GM18502 (cell line): ENCODE data around the gene MATCAP1.

ENCODE experiments used
- ATAC-seq: cut with Tn5 transposase; IDR thresholded peaks from one replicate; pipeline ENCODE4 v1.9.1; 2021; ENCODE audit warnings: mild to moderate bottlenecking; ENCODE audit not compliant: unreplicated experiment, poor library complexity

The MATCAP1 gene

GRCh38 chr16:67191995-67192681, 8.4 kb upstream of the MATCAP1 start, which contains the start of gene E2F4:
Gene E2F4, plus strand, starts transcription at chr16:67192155. Its CDS starts 73 bp downstream, at chr16:67192228.
- peak; percentile 88 for ATAC-seq

GRCh38 chr16:67191411-67191994, 7.7 kb upstream of the MATCAP1 start:
- ATAC-seq = no peak

- no peak for ATAC-seq
Observed at GRCh38 chr16:67190448-67191399, 7.0 kb upstream of the MATCAP1 start.

GRCh38 chr16:67190041-67190440, 6.3 kb upstream of the MATCAP1 start, which contains the start of gene EXOC3L1:
Gene EXOC3L1, minus strand, starts transcription at chr16:67190136. Its CDS starts 460 bp downstream, at chr16:67189676.
- no peak for ATAC-seq

- ATAC-seq = no peak
Observed at GRCh38 chr16:67188798-67189197, 5.0 kb upstream of the MATCAP1 start.

GRCh38 chr16:67188323-67188722, 4.6 kb upstream of the MATCAP1 start:
- no peak for ATAC-seq

GRCh38 chr16:67187175-67187890, 3.6 kb upstream of the MATCAP1 start:
- no peak for ATAC-seq

GRCh38 chr16:67186550-67186950, 2.8 kb upstream of the MATCAP1 start:
- ATAC-seq = no peak

- ATAC-seq = no peak
Observed at GRCh38 chr16:67185651-67186134, 1.9 kb upstream of the MATCAP1 start.

GRCh38 chr16:67184995-67185650, 1.4 kb upstream of the MATCAP1 start:
- ATAC-seq = no peak

- no peak for ATAC-seq
Observed at GRCh38 chr16:67184453-67184994, 761 bp upstream of the MATCAP1 start.

GRCh38 chr16:67183284-67183626, 508 bp downstream of the MATCAP1 start:
- no peak for ATAC-seq

- no peak for ATAC-seq
Observed at GRCh38 chr16:67182288-67182687, 1.5 kb downstream of the MATCAP1 start.

- no peak for ATAC-seq
Observed at GRCh38 chr16:67181346-67181745, 2.4 kb downstream of the MATCAP1 start.

GRCh38 chr16:67180166-67180565, 3.6 kb downstream of the MATCAP1 start:
- ATAC-seq = no peak

GRCh38 chr16:67179421-67180080, 4.2 kb downstream of the MATCAP1 start:
- no peak for ATAC-seq

GRCh38 chr16:67177743-67178699, 5.7 kb downstream of the MATCAP1 start:
- no peak for ATAC-seq

GRCh38 chr16:67176662-67177061, 7.1 kb downstream of the MATCAP1 start:
- ATAC-seq = no peak
